ENCODE results near the gene RHOC. TPM values are rescaled to one million over a fixed set of nuclear protein-coding genes. Genes with fewer than 3 reads are reported as not detected.

Gene RHOC
- polyA plus RNA-seq, 1 of the 3 experiments (the other 2 are of a cell fraction) = 1,028 TPM

- no peak overlapping the region for H3K9ac ChIP-seq
- ChIA-PET CTCF (no interaction called here), POLR2A (no interaction called here)
These were observed 19.6 kb downstream of the RHOC start for GRCh38 chr1:112687361-112687760.

More at GRCh38 chr1:112687361-112687760, 19.6 kb downstream of the RHOC start:
- Histone ChIP-seq H4K20me1 (ENCODE audit: insufficient read depth) (peaks cover 19% of the 10 kb centered on the region), H3K27ac (ENCODE audit: low read depth in 2 of 2, low read length in 1 of 2) (no peak overlapping the region; a peak in 1 of 4 replicates), H3K4me3 (ENCODE audit: low read depth in 2 of 2, low read length in 1 of 2) (no peak overlapping the region), H3K79me2 (ENCODE audit: insufficient read depth) (peaks cover 39% of the 10 kb centered on the region), H3K36me3 (replicated peaks in 1 of 2; ENCODE audit: control insufficient read depth in 1 of 2, insufficient read depth in 2 of 2, low read length in 1 of 2) (peaks cover 9 to 17% of the 10 kb centered on the region in 2 experiments), H3F3A (replicated peaks; ENCODE audit: insufficient read depth) (no peaks in the 10 kb centered on the region), H3K9me3 (no peaks in the 10 kb centered on the region), H3K27me3 (ENCODE audit: insufficient read depth) (no peaks in the 10 kb centered on the region), H2AFZ (ENCODE audit: low read depth) (no peak overlapping the region), H3K4me2 (no peak overlapping the region), H3K4me1 (ENCODE audit: control insufficient read depth in 1 of 2, insufficient read depth in 2 of 2, low read depth in 1 of 2, low read length in 1 of 2) (no peaks in the 10 kb centered on the region; a peak in 1 of 4 replicates), H3K9me2 (no peaks in the 10 kb centered on the region)
- 85% methylated on average over 4 of the region's 4 CpGs for WGBS (ENCODE audit: low lambda C conversion rate)
- peak; percentile 3 for DNase-seq
- TF ChIP-seq ZBTB33 (IDR thresholded peaks at IDR 0.05; ENCODE audit: borderline replicate concordance, low read depth) (no peak), RCOR1 (IDR thresholded peaks at IDR 0.05; ENCODE audit: low read length) (no peak), SMC3 (IDR thresholded peaks at IDR 0.05; ENCODE audit: low read depth, low read length) (no peak), JUND (IDR thresholded peaks at IDR 0.05) (no peak), CHD2 (IDR thresholded peaks at IDR 0.05; ENCODE audit: low read length, partially characterized antibody) (no peak), NRF1 (IDR thresholded peaks at IDR 0.05; ENCODE audit: low read depth, low read length) (no peak), TEAD4 (IDR thresholded peaks at IDR 0.05; ENCODE audit: borderline replicate concordance, insufficient read depth) (no peak), TCF12 (IDR thresholded peaks at IDR 0.05) (no peak), EP300 (IDR thresholded peaks at IDR 0.05; ENCODE audit: borderline replicate concordance in 1 of 2, low read depth in 1 of 2, low read length in 1 of 2) (no peak), FOXJ3 (CRISPR knock-in tag; IDR thresholded peaks at IDR 0.05) (no peak), RFX5 (IDR thresholded peaks at IDR 0.05; ENCODE audit: low read length) (no peak), FOXM1 (IDR thresholded peaks at IDR 0.05; ENCODE audit: low read depth) (no peak), USF2 (IDR thresholded peaks at IDR 0.05; ENCODE audit: borderline replicate concordance, low read depth, low read length) (no peak), TAF1 (IDR thresholded peaks at IDR 0.05; ENCODE audit: borderline replicate concordance, low read depth, low read length) (no peak), YY1 (IDR thresholded peaks at IDR 0.05; ENCODE audit: low read depth) (no peak), USF1 (IDR thresholded peaks at IDR 0.05; ENCODE audit: borderline replicate concordance, low read depth) (no peak), MAX (IDR thresholded peaks at IDR 0.05; ENCODE audit: low read depth) (no peak), POLR2AphosphoS5 (IDR thresholded peaks at IDR 0.05; ENCODE audit: low read depth, low read length) (no peak)

Data from SK-N-SH (cell line).